NCI-H146 (cell line): ENCODE results near the gene CDKN1B.

Source experiments
- DNase-seq: peaks from one replicate; lab custom pipeline; 2025; lab: John Stamatoyannopoulos, UW

The CDKN1B gene

GRCh38 chr12:12759234-12759915, 42.2 kb downstream of the CDKN1B start:
- no peak for DNase-seq

- DNase-seq, result no peak
Measured at GRCh38 chr12:12764824-12765223, 47.7 kb downstream of the CDKN1B start.

- no peak for DNase-seq
Measured at GRCh38 chr12:12770262-12770661, 53.1 kb downstream of the CDKN1B start.
